ENCODE data around the gene RPAIN.

GRCh38 chr17:5418858-5419355 is 1.1 kb upstream of the RPAIN start:
- TF ChIP-seq, protein P1, sequence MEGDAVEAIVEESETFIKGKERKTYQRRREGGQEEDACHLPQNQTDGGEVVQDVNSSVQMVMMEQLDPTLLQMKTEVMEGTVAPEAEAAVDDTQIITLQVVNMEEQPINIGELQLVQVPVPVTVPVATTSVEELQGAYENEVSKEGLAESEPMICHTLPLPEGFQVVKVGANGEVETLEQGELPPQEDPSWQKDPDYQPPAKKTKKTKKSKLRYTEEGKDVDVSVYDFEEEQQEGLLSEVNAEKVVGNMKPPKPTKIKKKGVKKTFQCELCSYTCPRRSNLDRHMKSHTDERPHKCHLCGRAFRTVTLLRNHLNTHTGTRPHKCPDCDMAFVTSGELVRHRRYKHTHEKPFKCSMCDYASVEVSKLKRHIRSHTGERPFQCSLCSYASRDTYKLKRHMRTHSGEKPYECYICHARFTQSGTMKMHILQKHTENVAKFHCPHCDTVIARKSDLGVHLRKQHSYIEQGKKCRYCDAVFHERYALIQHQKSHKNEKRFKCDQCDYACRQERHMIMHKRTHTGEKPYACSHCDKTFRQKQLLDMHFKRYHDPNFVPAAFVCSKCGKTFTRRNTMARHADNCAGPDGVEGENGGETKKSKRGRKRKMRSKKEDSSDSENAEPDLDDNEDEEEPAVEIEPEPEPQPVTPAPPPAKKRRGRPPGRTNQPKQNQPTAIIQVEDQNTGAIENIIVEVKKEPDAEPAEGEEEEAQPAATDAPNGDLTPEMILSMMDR (IDR thresholded peaks at IDR 0.05) = no peak
- no peak for TF ChIP-seq EZH2 (IDR thresholded peaks at IDR 0.05)
- no peak for TF ChIP-seq EZH2phosphoT487 (IDR thresholded peaks at IDR 0.05)

Data from neural progenitor cell (in vitro differentiated cells).